ENCODE results near the gene TNRC6C.

GRCh38 chr17:77942112-77942988 lies 16.2 kb upstream of the TNRC6C start:
- TF ChIP-seq CTCF (IDR thresholded peaks at IDR 0.05 in 8 of 11, conservative IDR thresholded peaks at IDR 0.05 in 3 of 11) = no peak
- TF ChIP-seq POLR2A (IDR thresholded peaks at IDR 0.05) = no peak

All from spleen (tissue), 7 donors.